AG09309 (cell line): ENCODE results near the gene SPATA2L.
"Not testable (repeated sequence)": the region's sequence is repeated elsewhere in the genome, so short reads cannot be mapped to it uniquely, and the experiment has no call there.

ENCODE experiments used
- DNase-seq: peaks from one replicate; pipeline ENCODE4 v3.0.0-alpha.2; 2010; ENCODE audit warnings: low read depth
- H3K4me3 ChIP-seq: 2 replicates; pipeline ENCODE4 v1.5.1; 2011; ENCODE audit warnings: mild to moderate bottlenecking, low read depth, low read length, moderate library complexity; ENCODE audit not compliant: control insufficient read depth
- TF ChIP-seq, protein P1 (sequence below): IDR thresholded peaks from 2 replicates; pipeline ENCODE4 v1.5.1; 2011; ENCODE audit warnings: mild to moderate bottlenecking, low read depth, low read length, inconsistent platforms; ENCODE audit not compliant: insufficient read depth, control insufficient read depth; ENCODE audit errors: missing control alignments

Gene SPATA2L

DNA sequence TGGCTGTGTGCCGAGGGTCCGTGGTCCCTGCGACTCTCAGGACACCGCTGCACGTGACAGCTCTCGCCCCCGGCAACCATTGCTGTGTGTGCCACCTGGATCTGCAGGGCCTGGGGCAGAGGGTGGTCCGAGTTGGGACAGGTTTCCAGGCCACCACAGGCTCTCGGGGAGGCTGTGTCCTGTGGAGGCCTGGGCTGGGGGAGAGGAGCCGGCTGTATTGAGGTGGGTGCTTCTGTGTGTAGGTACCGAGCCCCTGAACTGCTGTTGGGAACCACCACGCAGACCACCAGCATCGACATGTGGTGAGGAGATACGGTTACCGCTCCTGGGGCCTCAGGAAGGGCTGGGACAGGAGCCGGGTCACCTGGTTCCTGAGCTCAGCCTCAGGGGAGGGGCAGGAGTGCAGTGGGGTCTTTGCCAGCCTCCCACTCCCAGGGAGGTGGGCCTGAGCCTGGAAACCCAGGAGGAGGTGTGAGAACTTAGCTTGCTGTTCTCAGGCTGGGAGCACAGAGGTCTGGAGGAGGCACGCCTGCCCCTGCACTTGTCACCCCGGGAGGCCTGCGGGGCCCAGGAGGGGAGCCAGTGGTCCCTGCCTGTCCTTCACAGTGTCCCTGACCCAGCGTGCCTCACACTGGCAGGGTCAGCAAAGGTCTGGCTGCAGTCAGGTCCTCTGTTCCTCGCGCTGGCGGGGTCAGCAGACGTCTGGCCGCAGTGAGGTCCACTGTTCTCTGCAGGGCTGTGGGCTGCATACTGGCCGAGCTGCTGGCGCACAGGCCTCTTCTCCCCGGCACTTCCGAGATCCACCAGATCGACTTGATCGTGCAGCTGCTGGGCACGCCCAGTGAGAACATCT lies 7.3 kb downstream of the SPATA2L start:
- DNase-seq = no peak
- no peak overlapping the region for H3K4me3 ChIP-seq
- TF ChIP-seq, protein P1, sequence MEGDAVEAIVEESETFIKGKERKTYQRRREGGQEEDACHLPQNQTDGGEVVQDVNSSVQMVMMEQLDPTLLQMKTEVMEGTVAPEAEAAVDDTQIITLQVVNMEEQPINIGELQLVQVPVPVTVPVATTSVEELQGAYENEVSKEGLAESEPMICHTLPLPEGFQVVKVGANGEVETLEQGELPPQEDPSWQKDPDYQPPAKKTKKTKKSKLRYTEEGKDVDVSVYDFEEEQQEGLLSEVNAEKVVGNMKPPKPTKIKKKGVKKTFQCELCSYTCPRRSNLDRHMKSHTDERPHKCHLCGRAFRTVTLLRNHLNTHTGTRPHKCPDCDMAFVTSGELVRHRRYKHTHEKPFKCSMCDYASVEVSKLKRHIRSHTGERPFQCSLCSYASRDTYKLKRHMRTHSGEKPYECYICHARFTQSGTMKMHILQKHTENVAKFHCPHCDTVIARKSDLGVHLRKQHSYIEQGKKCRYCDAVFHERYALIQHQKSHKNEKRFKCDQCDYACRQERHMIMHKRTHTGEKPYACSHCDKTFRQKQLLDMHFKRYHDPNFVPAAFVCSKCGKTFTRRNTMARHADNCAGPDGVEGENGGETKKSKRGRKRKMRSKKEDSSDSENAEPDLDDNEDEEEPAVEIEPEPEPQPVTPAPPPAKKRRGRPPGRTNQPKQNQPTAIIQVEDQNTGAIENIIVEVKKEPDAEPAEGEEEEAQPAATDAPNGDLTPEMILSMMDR = no peak

DNA sequence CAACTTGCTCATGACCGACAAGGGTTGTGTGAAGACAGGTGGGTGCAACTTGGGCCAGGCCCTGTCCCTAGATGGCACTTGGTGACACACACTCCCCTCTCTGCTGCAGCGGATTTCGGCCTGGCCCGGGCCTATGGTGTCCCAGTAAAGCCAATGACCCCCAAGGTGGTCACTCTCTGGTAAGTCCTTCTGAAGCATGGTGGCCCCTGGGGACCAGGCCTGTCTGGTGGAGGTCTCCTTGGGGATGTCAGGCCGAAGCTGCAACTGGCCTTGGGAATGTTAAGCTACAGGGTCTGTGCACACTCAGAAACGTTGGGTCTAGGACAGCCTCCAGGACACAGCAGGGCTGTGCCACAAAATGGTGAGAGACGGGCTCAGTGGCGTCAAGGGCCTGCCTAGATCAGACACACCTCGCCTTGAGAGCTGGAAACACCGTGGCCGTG lies 8.2 kb downstream of the SPATA2L start:
- no peak for DNase-seq
- H3K4me3 ChIP-seq = no peak overlapping the region
- TF ChIP-seq, protein P1 = no peak

DNA sequence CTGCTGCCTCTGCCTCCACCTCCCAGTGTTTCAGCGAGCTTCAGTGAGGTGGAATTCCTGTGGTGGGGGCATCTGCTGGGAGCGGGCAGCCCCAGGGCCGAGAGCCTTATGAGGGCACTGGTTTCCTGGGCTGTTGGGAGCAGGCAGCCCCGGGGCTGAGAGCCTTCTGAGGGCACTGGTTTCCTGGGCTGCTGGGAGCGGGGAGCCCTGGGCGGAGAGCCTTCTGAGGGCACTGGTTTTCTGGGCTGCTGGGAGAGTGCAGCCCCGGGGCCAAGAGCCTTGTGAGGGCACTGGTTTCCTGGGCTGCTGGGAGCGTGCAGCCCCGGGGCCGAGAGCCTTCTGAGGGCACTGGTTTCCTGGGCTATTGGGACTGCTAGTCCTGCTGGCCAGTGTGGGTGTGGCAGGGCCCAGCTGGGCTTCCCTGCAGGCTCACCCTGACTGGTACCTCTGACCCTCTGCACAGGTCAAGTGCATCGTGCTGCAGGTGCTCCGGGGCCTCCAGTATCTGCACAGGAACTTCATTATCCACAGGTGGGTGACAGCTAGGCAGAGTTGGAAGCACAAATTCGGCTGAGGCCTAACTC lies 9.4 kb downstream of the SPATA2L start:
- no peak for DNase-seq
- no peak overlapping the region for H3K4me3 ChIP-seq
- TF ChIP-seq, protein P1 = no peak

- TF ChIP-seq, protein P1 = no peak
- no peak overlapping the region for H3K4me3 ChIP-seq
- DNase-seq = no peak
These were observed 10.1 kb downstream of the SPATA2L start for GRCh38 chr16:89691231-89691985.

GRCh38 chr16:89690392-89690901 lies 11.1 kb downstream of the SPATA2L start:
- TF ChIP-seq, protein P1 = no peak
- no peak for DNase-seq
- H3K4me3 ChIP-seq = no peak overlapping the region

DNA sequence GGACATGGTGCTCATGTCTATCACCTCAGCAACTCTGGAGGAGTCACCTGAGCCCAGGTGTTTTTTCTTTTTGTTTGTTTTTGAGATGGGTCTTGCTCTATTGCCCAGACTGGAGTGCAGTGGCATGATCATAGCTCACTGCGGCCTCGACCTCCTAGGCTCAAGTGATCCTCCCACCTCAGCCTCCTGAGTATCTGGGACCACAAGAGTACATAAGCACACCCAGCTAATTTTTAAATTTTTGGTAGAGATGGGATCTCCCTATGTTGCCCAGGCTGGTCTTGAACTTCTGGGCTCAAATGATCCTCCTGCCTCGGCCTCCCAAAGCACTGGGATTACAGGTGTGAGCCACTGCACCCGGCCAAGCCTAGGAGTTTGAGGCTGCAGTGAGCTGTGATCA lies 11.9 kb downstream of the SPATA2L start:
- H3K4me3 ChIP-seq, DNase-seq: not testable (repeated sequence)
